AML-193 (cell line): ENCODE data around the gene UTF1.

Source experiments
- DNase-seq, 2 experiments: peaks; one replicate each; lab custom pipeline; 2025; lab: John Stamatoyannopoulos, UW

Gene UTF1

DNA sequence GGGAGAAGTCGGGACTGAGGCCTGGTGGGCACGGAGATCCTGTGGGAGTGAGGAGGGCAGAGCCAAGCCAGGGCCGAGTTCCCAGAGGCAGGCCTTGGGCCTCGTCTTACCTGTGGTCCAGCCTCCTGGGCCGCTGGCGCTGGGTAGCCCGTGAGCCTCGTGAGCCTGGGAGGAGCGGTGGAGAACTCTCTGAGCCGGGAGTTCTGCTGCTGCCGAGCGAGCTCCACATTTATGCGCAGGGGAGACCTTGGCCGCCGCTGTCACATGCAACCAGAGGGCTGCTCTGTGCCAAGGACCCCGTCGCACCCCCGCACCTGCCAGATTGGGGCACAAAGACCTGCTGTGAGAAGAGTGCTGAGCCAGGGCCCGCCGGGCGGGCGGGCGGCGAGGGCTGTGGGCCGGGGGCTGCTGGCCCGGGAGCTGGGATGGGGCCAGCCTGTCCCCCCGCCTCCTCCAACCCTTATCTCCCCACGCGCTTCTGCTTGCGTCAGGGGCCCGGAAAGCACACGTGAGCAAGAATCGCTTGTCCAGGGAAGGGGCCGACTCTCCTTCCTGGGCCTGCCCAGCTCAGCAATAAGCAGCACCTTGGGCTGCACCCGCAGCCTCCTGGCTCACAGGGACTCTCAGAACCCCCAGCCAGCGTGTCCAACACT, 17.8 kb downstream of the UTF1 start:
- no peak for DNase-seq

DNA sequence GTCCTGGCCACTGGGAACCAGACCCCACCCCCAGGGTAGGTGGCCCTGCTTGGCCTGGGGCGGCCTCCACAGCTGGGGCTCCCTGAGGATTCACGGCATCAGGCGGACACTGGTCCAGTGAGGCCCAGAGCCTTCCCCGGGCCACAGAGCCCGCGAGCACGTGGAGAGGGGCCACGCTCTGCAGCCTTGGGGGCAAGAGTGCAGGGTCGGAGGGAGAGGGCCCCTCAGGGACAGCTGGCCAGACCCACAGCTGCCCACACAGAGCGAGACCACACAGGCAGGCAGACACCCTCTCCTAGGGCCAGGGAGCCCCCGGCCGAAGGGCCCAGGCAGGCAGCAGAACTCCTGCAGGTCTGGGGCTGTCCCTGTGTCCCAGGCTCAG, 18.3 kb downstream of the UTF1 start:
- DNase-seq = no peak

GRCh38 chr10:133249094-133249780, 19.2 kb downstream of the UTF1 start:
- DNase-seq = no peak

DNA sequence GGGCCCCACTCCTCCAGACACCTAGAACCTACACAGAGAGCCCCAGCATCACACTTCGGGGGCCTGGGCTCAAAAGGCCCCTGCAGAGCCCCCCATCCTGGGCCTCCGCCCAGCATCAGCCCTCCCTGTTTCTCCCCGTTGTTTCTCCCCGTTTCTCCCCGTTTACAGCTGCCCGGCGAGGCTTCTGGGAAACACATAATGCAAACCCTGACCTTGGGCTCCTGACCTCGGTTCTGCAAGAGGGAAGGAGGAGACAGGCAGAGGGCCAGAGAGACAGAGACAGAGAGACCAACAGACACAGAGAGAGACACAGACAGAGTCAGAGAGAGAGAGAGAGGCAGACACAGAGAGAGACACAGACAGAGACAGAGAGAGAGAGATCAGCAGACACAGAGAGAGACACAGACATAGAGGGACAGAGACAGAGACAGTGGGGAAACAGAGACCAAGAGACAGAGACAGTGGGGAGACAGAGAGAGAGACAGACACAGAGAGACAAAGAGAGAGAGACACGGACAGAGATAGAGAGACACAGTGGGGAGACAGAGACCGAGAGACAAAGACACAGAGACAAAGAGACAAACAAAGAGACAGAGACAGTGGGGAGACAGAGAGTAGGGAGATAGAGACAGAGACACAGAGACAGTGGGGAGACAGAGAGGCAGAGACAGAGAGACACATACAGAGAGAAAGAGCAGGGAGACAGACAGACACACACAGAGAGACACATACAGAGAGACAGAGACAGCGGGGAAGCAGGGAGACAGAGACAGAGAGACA, 20.1 kb downstream of the UTF1 start:
- DNase-seq = no peak

DNA sequence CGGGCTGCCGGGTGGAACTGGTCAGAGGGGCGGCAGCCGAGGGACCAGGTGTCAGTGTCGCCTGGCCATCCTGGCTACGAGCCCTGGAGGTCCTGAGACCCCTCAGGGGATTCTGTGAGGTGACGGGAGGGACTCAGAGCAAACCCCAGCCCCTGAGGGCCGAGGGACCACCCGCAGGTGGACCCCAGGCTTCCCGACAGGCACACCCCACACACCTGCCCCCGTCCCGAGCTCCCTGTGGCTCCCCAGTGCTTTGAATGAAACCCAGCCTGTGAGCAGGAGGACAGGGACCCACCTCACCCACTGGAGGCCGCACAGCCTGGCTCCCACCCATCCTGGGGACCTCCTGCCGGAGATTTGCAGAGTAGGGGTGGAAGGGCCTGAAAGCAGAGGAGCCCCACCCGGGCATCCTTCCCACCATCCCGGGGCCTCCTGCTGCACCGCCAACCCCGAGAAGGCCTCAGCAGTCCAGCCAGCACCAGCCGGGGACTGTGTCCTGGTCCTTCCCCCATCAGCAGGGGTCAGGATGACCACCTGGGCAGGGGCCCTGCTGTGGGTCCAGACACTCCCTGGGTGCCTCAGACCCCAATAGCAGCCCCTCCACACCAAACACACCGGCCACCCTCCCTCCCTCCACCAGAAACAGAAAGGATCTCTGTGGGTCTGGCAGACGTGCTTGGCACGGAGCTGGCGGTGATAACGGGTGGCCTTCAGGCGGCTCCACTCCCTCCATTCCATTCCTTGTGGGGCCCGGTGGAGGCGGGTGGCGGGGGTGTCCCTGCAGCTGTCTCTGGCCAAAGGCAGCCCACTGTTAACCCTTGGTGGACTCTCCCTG, 21.6 kb downstream of the UTF1 start:
- DNase-seq = no peak

DNA sequence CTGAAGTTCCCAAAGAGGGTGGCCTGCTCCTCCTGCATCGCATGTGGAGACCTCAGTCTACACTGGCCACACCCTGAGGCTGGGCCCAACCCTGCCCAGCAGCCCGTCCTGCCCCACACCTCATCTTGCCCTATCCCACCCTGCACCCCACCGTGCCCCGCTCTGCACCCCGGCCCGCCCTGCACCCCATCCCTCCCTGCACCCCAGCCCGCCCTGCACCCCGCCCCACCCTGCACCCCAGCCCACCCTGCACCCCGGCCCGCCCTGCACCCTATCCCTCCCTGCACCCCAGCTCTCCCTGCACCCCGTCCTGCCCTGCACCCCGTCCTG, 22.2 kb downstream of the UTF1 start:
- DNase-seq = no peak

GRCh38 chr10:133253361-133253955, 23.4 kb downstream of the UTF1 start:
- no peak for DNase-seq

DNA sequence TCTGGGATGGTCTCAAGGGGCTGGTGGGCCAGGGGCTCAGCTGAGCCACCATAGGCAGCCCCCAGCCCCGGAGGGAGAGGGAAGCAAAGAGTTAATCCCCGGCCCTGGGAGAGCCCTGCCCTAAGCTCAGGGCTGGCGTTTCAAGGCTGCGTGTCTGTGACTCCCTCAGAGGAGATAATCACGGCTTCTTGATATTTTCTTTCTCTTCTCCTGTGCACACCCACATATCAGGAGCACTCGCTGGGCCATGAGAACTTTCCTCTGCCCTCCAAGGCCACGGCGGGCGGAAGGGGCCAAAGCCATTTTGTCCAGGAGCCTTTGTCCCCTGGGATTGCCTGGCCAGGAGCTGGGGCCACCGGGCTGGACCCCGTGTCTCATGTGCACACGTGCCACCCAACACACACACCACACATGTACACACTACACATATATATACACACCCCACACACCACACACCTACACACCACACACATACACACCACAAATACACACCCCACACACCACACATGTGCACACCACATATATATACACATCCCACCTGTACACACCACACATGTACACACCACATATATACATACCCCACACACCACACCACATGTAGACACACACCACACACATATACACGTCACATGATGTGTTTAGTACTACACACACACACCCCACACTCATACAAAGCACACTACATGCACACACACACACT, 24.6 kb downstream of the UTF1 start:
- no peak for DNase-seq

GRCh38 chr10:133255323-133255722, 25.3 kb downstream of the UTF1 start:
- DNase-seq = no peak

- DNase-seq = peak; percentile 26 to 32
Observed at GRCh38 chr10:133257489-133258065, 27.6 kb downstream of the UTF1 start.

DNA sequence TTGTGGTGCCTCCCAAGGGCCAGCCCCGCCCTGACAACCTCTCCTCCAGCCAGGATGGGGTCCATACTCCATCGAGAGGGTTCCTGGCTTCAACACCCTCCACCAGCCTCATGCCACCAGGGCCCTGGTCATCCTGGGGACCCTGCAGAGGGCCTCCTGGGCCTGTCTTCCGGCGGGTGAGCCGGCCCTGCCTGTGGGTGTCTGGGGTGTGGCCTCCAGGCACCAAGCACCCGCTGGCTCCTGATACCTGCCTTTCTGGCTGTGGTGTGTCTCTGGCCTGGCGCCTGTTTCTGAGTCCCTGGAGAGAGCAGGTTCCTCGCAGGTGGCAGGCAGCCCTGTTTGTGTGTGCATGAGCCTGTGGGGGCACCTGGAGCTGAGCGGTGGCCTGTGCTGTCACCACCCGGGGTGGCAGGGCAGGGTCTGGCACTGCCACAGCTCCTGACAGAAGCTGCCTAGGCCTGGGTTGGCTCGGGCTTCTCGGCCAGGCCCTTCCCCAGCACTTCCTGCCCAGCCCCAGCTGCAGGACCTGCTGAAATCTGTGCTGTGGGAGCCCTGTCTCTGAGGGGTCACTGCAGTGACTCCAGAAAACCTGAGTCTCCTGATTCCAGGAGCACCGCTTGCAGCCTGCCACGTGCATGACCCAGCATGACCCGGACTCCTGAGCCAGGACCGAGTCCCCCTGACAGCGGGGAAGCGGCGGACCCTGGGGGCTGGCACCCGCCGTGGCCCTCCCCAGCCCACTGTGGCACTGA, 28.2 kb downstream of the UTF1 start:
- no peak for DNase-seq

GRCh38 chr10:133258818-133259601, 29.0 kb downstream of the UTF1 start:
- DNase-seq = peak; percentile 87 to 90

DNA sequence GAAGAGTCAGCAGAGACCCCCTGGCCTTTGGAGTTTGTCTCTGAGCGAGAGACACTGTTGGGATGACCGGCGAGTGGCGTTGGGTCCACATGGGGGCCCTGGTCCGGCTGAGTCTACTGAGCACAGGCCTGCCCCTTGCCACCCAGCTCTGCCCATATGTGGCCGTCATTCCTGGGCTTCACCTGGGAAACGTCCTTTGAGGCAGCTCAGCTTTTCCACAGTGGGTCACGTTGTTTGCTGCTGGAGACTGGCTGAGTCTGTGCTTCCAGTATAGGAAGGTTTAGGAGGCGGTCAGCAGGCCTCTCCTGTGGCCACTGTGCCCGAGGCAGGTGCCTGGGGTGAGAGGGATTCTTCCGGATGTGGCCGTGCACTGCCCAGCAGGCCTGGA, 29.6 kb downstream of the UTF1 start:
- no peak for DNase-seq

DNA sequence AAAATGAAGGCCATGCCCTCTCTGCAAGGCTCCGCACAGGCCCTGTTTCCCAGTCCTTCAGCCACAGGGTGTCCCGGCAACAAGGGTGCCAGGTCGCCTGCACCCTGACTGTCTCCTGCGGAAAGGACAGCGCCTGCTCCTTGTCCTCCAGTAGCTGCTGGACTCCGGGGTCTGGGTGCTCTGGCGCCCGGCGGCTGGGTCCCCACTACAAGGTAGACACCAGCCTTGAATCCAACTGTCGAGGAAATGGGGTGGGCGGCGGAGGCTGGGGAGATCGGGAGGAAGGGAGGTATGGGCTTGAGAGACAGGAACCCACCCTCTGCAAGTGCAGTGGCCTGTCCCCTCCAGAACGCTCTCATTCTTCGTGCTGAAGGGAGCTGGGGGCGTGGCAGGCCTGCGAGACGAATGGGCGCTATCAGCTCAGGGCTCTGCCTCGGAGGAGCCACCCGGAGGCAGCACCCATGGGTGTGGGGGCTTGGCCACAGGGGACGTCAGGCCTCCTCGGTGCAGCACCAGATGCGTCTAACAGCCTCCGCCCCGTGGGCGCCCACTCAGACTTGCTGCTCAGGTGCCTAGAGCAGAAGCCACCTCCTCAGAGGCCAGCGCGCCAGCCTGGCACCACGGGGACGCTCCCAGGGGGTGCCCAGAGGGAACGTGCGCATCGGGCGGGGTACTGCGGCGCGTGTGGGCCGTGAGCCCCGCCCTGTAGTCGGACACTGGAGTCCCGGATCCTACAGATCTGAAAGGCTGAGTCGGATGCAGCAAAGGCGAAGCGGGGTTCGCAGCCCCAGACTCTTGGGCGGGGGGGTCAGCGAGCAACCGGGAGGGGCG, 31.1 kb downstream of the UTF1 start:
- no peak for DNase-seq

DNA sequence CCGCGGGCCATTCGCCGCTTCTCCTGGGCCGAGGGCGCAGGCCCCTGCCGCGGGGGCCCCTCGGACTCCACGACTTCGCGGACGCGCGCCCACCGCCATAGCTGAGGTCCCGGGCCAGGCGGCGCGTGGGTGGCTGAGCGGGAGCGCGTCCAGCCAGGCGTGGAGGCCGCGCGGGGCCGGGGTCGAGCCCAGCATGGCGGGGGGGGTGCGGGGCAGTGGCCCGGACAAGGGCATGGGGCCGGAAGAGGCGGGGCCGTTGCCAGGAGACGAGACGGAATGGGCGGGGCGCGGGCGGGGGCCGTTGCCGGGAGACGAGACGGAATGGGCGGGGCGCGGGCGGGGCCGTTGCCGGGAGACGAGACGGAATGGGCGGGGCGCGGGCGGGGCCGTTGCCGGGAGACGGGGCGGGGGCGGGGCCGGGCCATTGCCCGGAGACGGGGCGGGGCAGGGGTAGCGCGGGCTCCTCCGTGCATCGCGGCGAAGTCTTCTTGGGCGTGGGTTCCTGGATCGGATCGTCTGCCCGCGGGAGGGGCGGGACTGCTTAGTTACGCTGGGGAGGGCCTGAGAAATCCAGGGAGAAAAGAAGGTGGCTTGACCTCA, 31.8 kb downstream of the UTF1 start:
- DNase-seq = no peak

DNA sequence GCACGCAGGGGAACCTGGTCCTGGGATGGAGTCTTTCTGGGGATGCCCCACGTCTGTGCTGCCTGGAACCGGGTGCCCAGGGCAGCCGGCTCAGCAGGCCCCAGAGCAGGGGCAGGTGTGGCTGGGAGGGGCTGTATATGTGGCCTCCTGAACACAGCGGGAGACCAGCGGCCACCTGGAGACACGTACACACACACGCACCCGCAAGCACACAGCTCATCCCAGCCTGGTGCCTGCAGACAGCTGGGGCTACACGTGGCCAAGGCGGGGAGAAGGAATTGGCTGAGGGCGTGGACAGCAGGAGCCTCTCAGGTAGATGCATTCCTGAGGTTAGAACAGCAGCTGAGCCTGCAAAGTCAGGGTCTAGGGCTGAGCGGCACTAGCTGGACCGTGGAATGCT, 32.7 kb downstream of the UTF1 start:
- DNase-seq = no peak

DNA sequence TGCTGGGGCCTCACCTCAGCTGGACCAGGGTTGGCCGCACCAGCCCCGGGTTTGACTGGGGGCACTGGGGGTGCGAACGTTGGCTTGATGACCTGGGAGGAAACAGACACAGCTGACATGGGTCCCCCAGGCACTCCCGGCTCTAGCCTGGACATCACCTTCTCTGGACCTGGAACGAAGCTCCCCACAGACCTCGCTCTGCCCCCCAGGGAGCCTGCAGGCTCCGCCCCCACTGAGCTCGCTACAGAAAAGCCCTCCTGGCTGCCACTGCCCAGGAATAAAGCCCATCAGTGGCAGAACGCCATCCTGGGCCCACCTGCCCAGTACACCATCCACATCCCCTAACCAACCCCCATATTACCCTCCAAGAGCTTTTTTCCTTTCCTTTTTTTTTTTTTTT, 33.7 kb downstream of the UTF1 start:
- no peak for DNase-seq

DNA sequence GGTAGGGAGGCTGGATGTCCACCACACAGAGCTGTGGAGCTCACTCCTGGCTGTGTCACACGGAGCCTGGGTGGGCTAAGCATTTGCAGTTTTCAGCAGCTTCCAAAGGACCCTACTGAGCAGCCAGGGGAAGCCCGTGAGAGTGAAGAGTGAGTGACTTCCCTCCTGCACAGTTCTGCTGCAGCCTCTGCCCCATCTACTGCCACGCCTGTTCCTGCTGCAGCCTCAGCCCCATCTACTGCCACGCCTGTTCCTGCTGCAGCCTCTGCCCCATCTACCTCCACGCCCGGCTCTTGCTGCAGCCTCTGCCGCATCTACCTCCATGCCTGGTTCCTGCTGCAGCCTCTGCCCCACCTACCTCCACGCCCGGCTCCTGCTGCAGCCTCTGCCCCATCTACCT, 34.4 kb downstream of the UTF1 start:
- DNase-seq = no peak
